22Rv1 (cell line): ENCODE data around the gene FHIT.

ENCODE experiments used
- CTCF ChIP-seq: fragments of 450-650 bp; IDR thresholded peaks from 2 replicates; pipeline ENCODE4 v1.5.1; 2017; ENCODE audit warnings: mild to moderate bottlenecking
- ZFX ChIP-seq: fragments of 450-650 bp; IDR thresholded peaks from 2 replicates; pipeline ENCODE4 v1.6.1; 2017; ENCODE audit warnings: antibody characterized with exemption, borderline replicate concordance

GRCh38 chr3:59832241-59832640 lies 1419.0 kb downstream of the FHIT start:
- TF ChIP-seq CTCF (no peak), ZFX (no peak)
